Sigmoid colon (tissue), 4 donors: ENCODE measurements around the gene HMX1.

ENCODE experiments used
- CTCF ChIP-seq, 4 experiments: fragments of 450-650 bp in 3 of 4; fragments of 200-600 bp in 1 of 4; IDR thresholded peaks; one replicate each; pipeline ENCODE4 v1.5.1; 2016 to 2019; ENCODE audit warnings: antibody characterized with exemption in 4 of 4, mild to moderate bottlenecking in 3 of 4, moderate library complexity in 2 of 4
- EP300 ChIP-seq, 4 donors: sonication (generic); formaldehyde crosslinking; IDR thresholded peaks; one replicate each; pipeline ENCODE4 v1.6.1; 2017; ENCODE audit warnings: antibody characterized with exemption in 4 of 4
- POLR2A ChIP-seq, 2 donors: fragments of 450-650 bp; IDR thresholded peaks; one replicate each; pipeline ENCODE4 v1.6.1; 2016; ENCODE audit warnings: antibody characterized with exemption in 2 of 2, mild to moderate bottlenecking in 2 of 2, moderate library complexity in 2 of 2
- POLR2AphosphoS5 ChIP-seq, 4 donors: sonication (generic); formaldehyde crosslinking; IDR thresholded peaks; one replicate each; pipeline ENCODE4 v1.6.1; 2017; ENCODE audit warnings: antibody characterized with exemption in 4 of 4

GRCh38 chr4:8850074-8850829 is 21.4 kb downstream of the HMX1 start:
- TF ChIP-seq POLR2A (IDR thresholded peaks at IDR 0.05) (no peak), POLR2AphosphoS5 (IDR thresholded peaks at IDR 0.05) (no peak), CTCF (IDR thresholded peaks at IDR 0.05) (no peak), EP300 (IDR thresholded peaks at IDR 0.05) (no peak)
